ENCODE measurements around the gene ITGB8. TPM values are rescaled to one million over a fixed set of nuclear protein-coding genes. Genes with fewer than 3 reads are reported as not detected.

Gene ITGB8
- total and polyA plus RNA-seq, 9 of the 15 experiments (the other 6 are each of a cell fraction or from before 2014, with no cell fraction given): under 0.01 to 0.03 (median 0.02) TPM; not detected in 6

GRCh38 chr7:20299647-20300312, 30.9 kb upstream of the ITGB8 start:
- H3K9me3 ChIP-seq (replicated peaks; ENCODE audit: control insufficient read depth, insufficient read depth, low read depth, low read length): 0 out of 2 replicates have a peak, but pooled peaks cover 2% of the 10 kb centered on the region
- no peak overlapping the region for H3K9ac ChIP-seq (ENCODE audit: insufficient read depth in 1 of 2, low read depth in 2 of 2, low read length in 2 of 2)
- 74% methylated on average over 6 of the region's 6 CpGs for WGBS (ENCODE audit: insufficient coverage, low coverage, missing lambda C conversion rate)
- CTCF ChIA-PET (ENCODE audit: low intra/inter-chr PET ratio): no interaction called here
- DNase-seq (ENCODE audit: extremely low read depth in 1 of 4, low spot score in 3 of 4) (no peak), FAIRE-seq (peak; percentile 51), ATAC-seq (peak; percentile 41)
- TF ChIP-seq ZNF561 (CRISPR knock-in tag; conservative IDR thresholded peaks at IDR 0.05): no peak
- no peak for TF ChIP-seq HDAC2 (IDR thresholded peaks at IDR 0.05)
- no peak for TF ChIP-seq NFXL1 (CRISPR knock-in tag; IDR thresholded peaks at IDR 0.05)
- no peak for TF ChIP-seq NCOA4 (IDR thresholded peaks at IDR 0.05; ENCODE audit: partially characterized antibody)
- TF ChIP-seq, protein P1, sequence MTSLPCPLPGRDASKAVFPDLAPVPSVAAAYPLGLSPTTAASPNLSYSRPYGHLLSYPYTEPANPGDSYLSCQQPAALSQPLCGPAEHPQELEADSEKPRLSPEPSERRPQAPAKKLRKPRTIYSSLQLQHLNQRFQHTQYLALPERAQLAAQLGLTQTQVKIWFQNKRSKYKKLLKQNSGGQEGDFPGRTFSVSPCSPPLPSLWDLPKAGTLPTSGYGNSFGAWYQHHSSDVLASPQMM (CRISPR knock-in tag; IDR thresholded peaks at IDR 0.05): no peak
- TF ChIP-seq TAF1 (IDR thresholded peaks at IDR 0.05; ENCODE audit: control insufficient read depth, extremely low read depth, insufficient read depth, low read length, severe bottlenecking): no peak
- TF ChIP-seq, protein P2, sequence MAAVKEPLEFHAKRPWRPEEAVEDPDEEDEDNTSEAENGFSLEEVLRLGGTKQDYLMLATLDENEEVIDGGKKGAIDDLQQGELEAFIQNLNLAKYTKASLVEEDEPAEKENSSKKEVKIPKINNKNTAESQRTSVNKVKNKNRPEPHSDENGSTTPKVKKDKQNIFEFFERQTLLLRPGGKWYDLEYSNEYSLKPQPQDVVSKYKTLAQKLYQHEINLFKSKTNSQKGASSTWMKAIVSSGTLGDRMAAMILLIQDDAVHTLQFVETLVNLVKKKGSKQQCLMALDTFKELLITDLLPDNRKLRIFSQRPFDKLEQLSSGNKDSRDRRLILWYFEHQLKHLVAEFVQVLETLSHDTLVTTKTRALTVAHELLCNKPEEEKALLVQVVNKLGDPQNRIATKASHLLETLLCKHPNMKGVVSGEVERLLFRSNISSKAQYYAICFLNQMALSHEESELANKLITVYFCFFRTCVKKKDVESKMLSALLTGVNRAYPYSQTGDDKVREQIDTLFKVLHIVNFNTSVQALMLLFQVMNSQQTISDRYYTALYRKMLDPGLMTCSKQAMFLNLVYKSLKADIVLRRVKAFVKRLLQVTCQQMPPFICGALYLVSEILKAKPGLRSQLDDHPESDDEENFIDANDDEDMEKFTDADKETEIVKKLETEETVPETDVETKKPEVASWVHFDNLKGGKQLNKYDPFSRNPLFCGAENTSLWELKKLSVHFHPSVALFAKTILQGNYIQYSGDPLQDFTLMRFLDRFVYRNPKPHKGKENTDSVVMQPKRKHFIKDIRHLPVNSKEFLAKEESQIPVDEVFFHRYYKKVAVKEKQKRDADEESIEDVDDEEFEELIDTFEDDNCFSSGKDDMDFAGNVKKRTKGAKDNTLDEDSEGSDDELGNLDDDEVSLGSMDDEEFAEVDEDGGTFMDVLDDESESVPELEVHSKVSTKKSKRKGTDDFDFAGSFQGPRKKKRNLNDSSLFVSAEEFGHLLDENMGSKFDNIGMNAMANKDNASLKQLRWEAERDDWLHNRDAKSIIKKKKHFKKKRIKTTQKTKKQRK (IDR thresholded peaks at IDR 0.05; ENCODE audit: borderline replicate concordance, low read depth, low read length): no peak
- intact Hi-C loops (cut with micrococcal nuclease) (no loop called here), in situ Hi-C loops (cut with MboI) (no loop called here)
- H3K79me2 ChIP-seq (ENCODE audit: control insufficient read depth, insufficient read depth, low read length): no peaks in the 10 kb centered on the region
- H3K27me3 ChIP-seq (ENCODE audit: control insufficient read depth in 2 of 2, insufficient read depth in 2 of 2, low read length in 2 of 2): no peaks in the 10 kb centered on the region
- no peak overlapping the region for H3K4me3 ChIP-seq
- no peaks in the 10 kb centered on the region for H4K20me1 ChIP-seq (replicated peaks; ENCODE audit: control insufficient read depth, insufficient read depth, low read length)
- H3K4me1 ChIP-seq (replicated peaks in 1 of 2; ENCODE audit: control insufficient read depth in 2 of 2, insufficient read depth in 2 of 2, low read length in 2 of 2): peaks cover 0 to 3% of the 10 kb centered on the region in 2 experiments; a peak in 3 of 5 replicates
- no peaks in the 10 kb centered on the region for H3K36me3 ChIP-seq (ENCODE audit: control insufficient read depth, insufficient read depth, low read length)
- H3K27ac ChIP-seq (ENCODE audit: extremely low read depth, low read depth, low read length): no peak overlapping the region
- peak overlapping the region; percentile 19; the same call in 1 of the 2 replicates for H3K4me2 ChIP-seq (ENCODE audit: insufficient read depth, low read length)
- H2AFZ ChIP-seq (ENCODE audit: low read depth, low read length): peak overlapping the region; percentile 80
- POLR2A ChIA-PET: no interaction called here
- no peaks in the 10 kb centered on the region for H3K9me1 ChIP-seq (ENCODE audit: control insufficient read depth, insufficient read depth, low read length)
- no TSS peak for BruUV-seq (replicated peaks)
